NB4 (cell line): ENCODE results near the gene MROH7.

ENCODE experiments used
- DNase-seq: peaks from one replicate; pipeline ENCODE4 v3.0.0; 2010; ENCODE audit warnings: low read depth
- H3K4me3 ChIP-seq: one replicate; pipeline ENCODE4 v1.5.1; 2011; ENCODE audit warnings: mild to moderate bottlenecking, low read depth, low read length, moderate library complexity
- CTCF ChIP-seq: IDR thresholded peaks from one replicate; pipeline ENCODE4 v1.5.1; 2012; ENCODE audit warnings: low read depth, low read length
- MAX ChIP-seq: IDR thresholded peaks from 2 replicates; pipeline ENCODE4 v1.6.1; 2011; ENCODE audit warnings: low read depth, low read length
- MYC ChIP-seq: IDR thresholded peaks from 2 replicates; pipeline ENCODE4 v1.6.1; 2011; ENCODE audit warnings: low read depth, low read length
- POLR2A ChIP-seq: IDR thresholded peaks from 2 replicates; pipeline ENCODE4 v1.6.1; 2011; ENCODE audit warnings: mild to moderate bottlenecking; ENCODE audit not compliant: insufficient read length; ENCODE audit errors: extremely low read depth

MROH7 gene

GRCh38 chr1:54754486-54755285 is 113.1 kb downstream of the MROH7 start:
- no peak for DNase-seq
- no peak for TF ChIP-seq CTCF
- no peak for TF ChIP-seq POLR2A
- no peak for TF ChIP-seq MYC
- TF ChIP-seq MAX: no peak
- H3K4me3 ChIP-seq: no peak overlapping the region

- TF ChIP-seq MYC (no peak), CTCF (no peak), POLR2A (no peak), MAX (no peak)
- no peak overlapping the region for H3K4me3 ChIP-seq
- no peak for DNase-seq
These were observed 116.2 kb downstream of the MROH7 start for GRCh38 chr1:54757833-54758232.

- TF ChIP-seq POLR2A: no peak
- no peak for TF ChIP-seq MAX
- TF ChIP-seq CTCF: no peak
- no peak for TF ChIP-seq MYC
- no peak overlapping the region for H3K4me3 ChIP-seq
- no peak for DNase-seq
These were observed 117.2 kb downstream of the MROH7 start for GRCh38 chr1:54758678-54759348.
